GM21737 (cell line): ENCODE measurements around the gene TTLL6.

ENCODE experiments used
- ATAC-seq: cut with Tn5 transposase; IDR thresholded peaks from one replicate; pipeline ENCODE4 v1.9.1; 2021; ENCODE audit warnings: mild to moderate bottlenecking, moderate library complexity; ENCODE audit not compliant: unreplicated experiment

Gene TTLL6

GRCh38 chr17:48767263-48767774, 49.7 kb downstream of the TTLL6 start:
- ATAC-seq: no peak

- no peak for ATAC-seq
Measured at GRCh38 chr17:48761114-48761513, 55.9 kb downstream of the TTLL6 start.

GRCh38 chr17:48760411-48760810, 56.6 kb downstream of the TTLL6 start:
- no peak for ATAC-seq

GRCh38 chr17:48759288-48759687, 57.7 kb downstream of the TTLL6 start:
- ATAC-seq: no peak

GRCh38 chr17:48757524-48757961, 59.5 kb downstream of the TTLL6 start:
- ATAC-seq: no peak

- no peak for ATAC-seq
Measured at GRCh38 chr17:48756830-48757251, 60.2 kb downstream of the TTLL6 start.

- no peak for ATAC-seq
Measured at GRCh38 chr17:48755356-48755755, 61.7 kb downstream of the TTLL6 start.

GRCh38 chr17:48754500-48755261, 62.3 kb downstream of the TTLL6 start:
- ATAC-seq: no peak

- no peak for ATAC-seq
Measured at GRCh38 chr17:48753794-48754499, 63.1 kb downstream of the TTLL6 start.

GRCh38 chr17:48752399-48753288, 64.4 kb downstream of the TTLL6 start:
- ATAC-seq: no peak

- no peak for ATAC-seq
Measured at GRCh38 chr17:48751733-48752398, 65.2 kb downstream of the TTLL6 start.

- ATAC-seq: no peak
Measured at GRCh38 chr17:48751172-48751571, 65.9 kb downstream of the TTLL6 start.

GRCh38 chr17:48749621-48750553, 67.1 kb downstream of the TTLL6 start:
- ATAC-seq: no peak

- ATAC-seq: no peak
Measured at GRCh38 chr17:48748718-48749566, 68.1 kb downstream of the TTLL6 start.

GRCh38 chr17:48747445-48748363, 69.3 kb downstream of the TTLL6 start:
- ATAC-seq: no peak

- no peak for ATAC-seq
Measured at GRCh38 chr17:48746916-48747444, 70.0 kb downstream of the TTLL6 start.
